Ishikawa (cell line): ENCODE data around the gene IDH3B.

Source experiments
- CEBPB ChIP-seq: IDR thresholded peaks from 2 replicates; pipeline ENCODE4 v1.6.1; 2012
- CREB1 ChIP-seq: IDR thresholded peaks from 2 replicates; pipeline ENCODE4 v1.6.1; 2012; ENCODE audit warnings: low read depth
- TF ChIP-seq, protein P1 (sequence below): IDR thresholded peaks from 2 replicates; pipeline ENCODE4 v1.6.1; 2012; ENCODE audit warnings: low read depth, mild to moderate bottlenecking

DNA sequence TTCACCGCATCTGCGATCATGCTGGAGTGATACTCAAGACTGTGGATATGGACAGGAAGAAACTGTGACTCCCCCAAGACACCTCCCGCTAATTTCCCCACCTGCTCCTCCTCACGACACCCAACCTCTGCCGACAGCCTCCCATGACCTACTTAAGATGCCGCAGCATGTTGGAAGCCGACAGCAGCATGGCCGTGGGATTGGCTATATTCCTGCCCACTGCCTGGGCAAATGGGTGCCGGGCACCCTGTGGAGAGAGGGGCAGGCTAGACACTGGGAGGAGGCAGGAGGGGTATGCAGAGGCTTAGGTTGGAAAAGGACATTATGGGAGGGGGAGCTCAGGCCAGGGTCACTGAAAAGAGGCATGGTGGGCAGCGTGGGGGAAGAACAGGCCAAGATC lies 4.5 kb downstream of the IDH3B start:
- TF ChIP-seq CREB1 = no peak
- TF ChIP-seq CEBPB = no peak
- TF ChIP-seq, protein P1, sequence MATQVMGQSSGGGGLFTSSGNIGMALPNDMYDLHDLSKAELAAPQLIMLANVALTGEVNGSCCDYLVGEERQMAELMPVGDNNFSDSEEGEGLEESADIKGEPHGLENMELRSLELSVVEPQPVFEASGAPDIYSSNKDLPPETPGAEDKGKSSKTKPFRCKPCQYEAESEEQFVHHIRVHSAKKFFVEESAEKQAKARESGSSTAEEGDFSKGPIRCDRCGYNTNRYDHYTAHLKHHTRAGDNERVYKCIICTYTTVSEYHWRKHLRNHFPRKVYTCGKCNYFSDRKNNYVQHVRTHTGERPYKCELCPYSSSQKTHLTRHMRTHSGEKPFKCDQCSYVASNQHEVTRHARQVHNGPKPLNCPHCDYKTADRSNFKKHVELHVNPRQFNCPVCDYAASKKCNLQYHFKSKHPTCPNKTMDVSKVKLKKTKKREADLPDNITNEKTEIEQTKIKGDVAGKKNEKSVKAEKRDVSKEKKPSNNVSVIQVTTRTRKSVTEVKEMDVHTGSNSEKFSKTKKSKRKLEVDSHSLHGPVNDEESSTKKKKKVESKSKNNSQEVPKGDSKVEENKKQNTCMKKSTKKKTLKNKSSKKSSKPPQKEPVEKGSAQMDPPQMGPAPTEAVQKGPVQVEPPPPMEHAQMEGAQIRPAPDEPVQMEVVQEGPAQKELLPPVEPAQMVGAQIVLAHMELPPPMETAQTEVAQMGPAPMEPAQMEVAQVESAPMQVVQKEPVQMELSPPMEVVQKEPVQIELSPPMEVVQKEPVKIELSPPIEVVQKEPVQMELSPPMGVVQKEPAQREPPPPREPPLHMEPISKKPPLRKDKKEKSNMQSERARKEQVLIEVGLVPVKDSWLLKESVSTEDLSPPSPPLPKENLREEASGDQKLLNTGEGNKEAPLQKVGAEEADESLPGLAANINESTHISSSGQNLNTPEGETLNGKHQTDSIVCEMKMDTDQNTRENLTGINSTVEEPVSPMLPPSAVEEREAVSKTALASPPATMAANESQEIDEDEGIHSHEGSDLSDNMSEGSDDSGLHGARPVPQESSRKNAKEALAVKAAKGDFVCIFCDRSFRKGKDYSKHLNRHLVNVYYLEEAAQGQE = no peak
